ENCODE data around the gene DNAH7. TPM values are rescaled to one million over a fixed set of nuclear protein-coding genes. Genes with fewer than 3 reads are reported as not detected.

DNAH7 gene
- total RNA-seq, 1 donor from 2014 or later: 0.98 TPM

- no peak for ATAC-seq
- Histone ChIP-seq H3K36me3 (no peaks in the 10 kb centered on the region), H3K27me3 (no peaks in the 10 kb centered on the region), H3K4me3 (no peak overlapping the region), H3K4me1 (no peaks in the 10 kb centered on the region), H3K27ac (no peak overlapping the region), H3K9me3 (peaks cover 15% of the 10 kb centered on the region)
- DNase-seq: no peak
- TF ChIP-seq CTCF (IDR thresholded peaks at IDR 0.05): no peak
- intact Hi-C loops (cut with DNase I): no loop called here
Measured at GRCh38 chr2:196041786-196042185, 26.9 kb downstream of the DNAH7 start.

- Histone ChIP-seq H3K4me3 (no peak overlapping the region), H3K9me3 (peaks cover 15% of the 10 kb centered on the region), H3K27ac (no peak overlapping the region), H3K27me3 (no peaks in the 10 kb centered on the region), H3K4me1 (no peaks in the 10 kb centered on the region), H3K36me3 (no peaks in the 10 kb centered on the region)
- ATAC-seq: no peak
- intact Hi-C loops (cut with DNase I): no loop called here
- no peak for DNase-seq
- no peak for TF ChIP-seq CTCF (IDR thresholded peaks at IDR 0.05)
Measured at GRCh38 chr2:196040218-196040617, 28.4 kb downstream of the DNAH7 start.

GRCh38 chr2:196036442-196036841 is 32.2 kb downstream of the DNAH7 start:
- no peak for TF ChIP-seq CTCF (IDR thresholded peaks at IDR 0.05)
- intact Hi-C loops (cut with DNase I): no loop called here
- H3K9me3 ChIP-seq: peaks cover 15% of the 10 kb centered on the region
- H3K4me3 ChIP-seq: no peak overlapping the region
- ATAC-seq (no peak), DNase-seq (no peak)
- H3K27ac ChIP-seq: no peak overlapping the region
- no peaks in the 10 kb centered on the region for H3K27me3 ChIP-seq
- no peaks in the 10 kb centered on the region for H3K4me1 ChIP-seq
- no peaks in the 10 kb centered on the region for H3K36me3 ChIP-seq

GRCh38 chr2:196018037-196018436 is 50.6 kb downstream of the DNAH7 start:
- H3K27ac ChIP-seq: no peak overlapping the region
- no peak for TF ChIP-seq CTCF (IDR thresholded peaks at IDR 0.05)
- H3K4me3 ChIP-seq: no peak overlapping the region
- H3K36me3 ChIP-seq: no peaks in the 10 kb centered on the region
- ATAC-seq: no peak
- DNase-seq: no peak
- H3K27me3 ChIP-seq: no peaks in the 10 kb centered on the region
- H3K4me1 ChIP-seq: no peaks in the 10 kb centered on the region
- H3K9me3 ChIP-seq: no peaks in the 10 kb centered on the region
- intact Hi-C loops (cut with DNase I): no loop called here

- no peaks in the 10 kb centered on the region for H3K36me3 ChIP-seq
- DNase-seq (no peak), ATAC-seq (no peak)
- H3K27me3 ChIP-seq: no peaks in the 10 kb centered on the region
- no peaks in the 10 kb centered on the region for H3K9me3 ChIP-seq
- no peak overlapping the region for H3K4me3 ChIP-seq
- no peak for TF ChIP-seq CTCF (IDR thresholded peaks at IDR 0.05)
- H3K4me1 ChIP-seq: no peaks in the 10 kb centered on the region
- no peak overlapping the region for H3K27ac ChIP-seq
- intact Hi-C loops (cut with DNase I): no loop called here
Measured at GRCh38 chr2:196012314-196012713, 56.3 kb downstream of the DNAH7 start.

GRCh38 chr2:196000551-196000950 is 68.1 kb downstream of the DNAH7 start:
- TF ChIP-seq CTCF (IDR thresholded peaks at IDR 0.05): no peak
- no peak for ATAC-seq
- no peak overlapping the region for H3K27ac ChIP-seq
- no peak for DNase-seq
- H3K4me1 ChIP-seq: no peaks in the 10 kb centered on the region
- no peaks in the 10 kb centered on the region for H3K9me3 ChIP-seq
- H3K27me3 ChIP-seq: no peaks in the 10 kb centered on the region
- intact Hi-C loops (cut with DNase I): no loop called here
- no peak overlapping the region for H3K4me3 ChIP-seq
- no peaks in the 10 kb centered on the region for H3K36me3 ChIP-seq

Data from upper lobe of right lung (tissue), 1 donor.